ENCODE data around the gene TACR1. TPM values are rescaled to one million over a fixed set of nuclear protein-coding genes. Genes with fewer than 3 reads are reported as not detected.
A peak's percentile ranks its signal among the peaks of the same experiment; 100 is the strongest.

The TACR1 gene
- total RNA-seq, 1 experiment from 2014 or later = not detected

GRCh38 chr2:75006041-75006440 is 193.3 kb downstream of the TACR1 start:
- DNase-seq (ENCODE audit: low read depth, low spot score) (no peak), ATAC-seq (no peak)
- no peak overlapping the region for H3K27ac ChIP-seq (ENCODE audit: low read depth, low read length)
- no peak overlapping the region for H3K4me3 ChIP-seq (replicated peaks in 1 of 2; ENCODE audit: low read depth in 1 of 2, low read length in 2 of 2)
- H4K20me1 ChIP-seq (ENCODE audit: insufficient read depth) = no peaks in the 10 kb centered on the region
- H2AFZ ChIP-seq (ENCODE audit: low read depth, low read length, poor library complexity, severe bottlenecking) = no peak overlapping the region
- BruUV-seq (replicated peaks) = no TSS peak
- CTCF ChIA-PET = no interaction called here
- POLR2A ChIA-PET = no interaction called here
- H3K79me2 ChIP-seq (ENCODE audit: insufficient read depth, low read length) = no peaks in the 10 kb centered on the region
- no peaks in the 10 kb centered on the region for H3K9me3 ChIP-seq (ENCODE audit: control insufficient read depth in 1 of 2, insufficient read depth in 1 of 2, low read depth in 1 of 2, low read length in 2 of 2)
- intact Hi-C loops (cut with micrococcal nuclease) = no loop called here
- H3K9ac ChIP-seq (ENCODE audit: low read length) = no peak overlapping the region
- H3K9me2 ChIP-seq (ENCODE audit: insufficient read depth) = no peaks in the 10 kb centered on the region
- no peak for TF ChIP-seq YY1 (IDR thresholded peaks at IDR 0.05; ENCODE audit: extremely low read depth, insufficient replicate concordance, low read depth, low read length)
- no peaks in the 10 kb centered on the region for H3K4me1 ChIP-seq (ENCODE audit: control insufficient read depth in 1 of 2, insufficient read depth in 2 of 2, low read length in 2 of 2)
- H3K4me2 ChIP-seq (ENCODE audit: low read length) = no peak overlapping the region
- no peaks in the 10 kb centered on the region for H3K27me3 ChIP-seq (ENCODE audit: insufficient read depth, low read length)
- RAD21 ChIA-PET (ENCODE audit: low non-redundant PET in 1 of 2, low total read pairs in 2 of 2, uncharacterized antibody in 2 of 2, unreplicated experiment in 2 of 2) = no interaction called here
- H3K36me3 ChIP-seq (ENCODE audit: control insufficient read depth in 1 of 2, insufficient read depth in 2 of 2, low read length in 2 of 2) = no peaks in the 10 kb centered on the region

- Histone ChIP-seq H4K20me1 (ENCODE audit: insufficient read depth) (no peaks in the 10 kb centered on the region), H3K4me3 (replicated peaks in 1 of 2; ENCODE audit: low read depth in 1 of 2, low read length in 2 of 2) (no peak overlapping the region), H3K4me1 (ENCODE audit: control insufficient read depth in 1 of 2, insufficient read depth in 2 of 2, low read length in 2 of 2) (no peaks in the 10 kb centered on the region), H3K79me2 (ENCODE audit: insufficient read depth, low read length) (no peaks in the 10 kb centered on the region), H3K4me2 (ENCODE audit: low read length) (no peak overlapping the region), H3K36me3 (ENCODE audit: control insufficient read depth in 1 of 2, insufficient read depth in 2 of 2, low read length in 2 of 2) (no peaks in the 10 kb centered on the region), H3K27ac (ENCODE audit: low read depth, low read length) (no peak overlapping the region), H3K9me3 (ENCODE audit: control insufficient read depth in 1 of 2, insufficient read depth in 1 of 2, low read depth in 1 of 2, low read length in 2 of 2) (no peaks in the 10 kb centered on the region; a peak in 1 of 4 replicates), H3K9me2 (ENCODE audit: insufficient read depth) (no peaks in the 10 kb centered on the region), H2AFZ (ENCODE audit: low read depth, low read length, poor library complexity, severe bottlenecking) (no peak overlapping the region), H3K9ac (ENCODE audit: low read length) (no peak overlapping the region), H3K27me3 (ENCODE audit: insufficient read depth, low read length) (no peaks in the 10 kb centered on the region)
- RAD21 ChIA-PET (ENCODE audit: low non-redundant PET in 1 of 2, low total read pairs in 2 of 2, uncharacterized antibody in 2 of 2, unreplicated experiment in 2 of 2) = no interaction called here
- BruUV-seq (replicated peaks) = no TSS peak
- intact Hi-C loops (cut with micrococcal nuclease) = no loop called here
- DNase-seq (ENCODE audit: low read depth, low spot score) (no peak), ATAC-seq (peak; percentile 62; the same call in 1 of the 2 replicates)
- POLR2A ChIA-PET = no interaction called here
- CTCF ChIA-PET = no interaction called here
- TF ChIP-seq ZFX (IDR thresholded peaks at IDR 0.05) (no peak), ZNF274 (IDR thresholded peaks at IDR 0.05; ENCODE audit: low read depth, low read length) (no peak), YY1 (IDR thresholded peaks at IDR 0.05; ENCODE audit: extremely low read depth, insufficient replicate concordance, low read depth, low read length) (no peak), JUND (IDR thresholded peaks at IDR 0.05) (no peak), SRF (IDR thresholded peaks at IDR 0.05; ENCODE audit: low read depth) (no peak), POLR2AphosphoS5 (IDR thresholded peaks at IDR 0.05; ENCODE audit: low read depth, low read length) (no peak), CTCF (IDR thresholded peaks at IDR 0.05 in 2 of 3, conservative IDR thresholded peaks at IDR 0.05 in 1 of 3; ENCODE audit: borderline replicate concordance in 1 of 3, insufficient read depth in 1 of 3, low read depth in 2 of 3, low read length in 2 of 3) (no peak), ATF3 (IDR thresholded peaks at IDR 0.05) (no peak), FOSL1 (IDR thresholded peaks at IDR 0.05; ENCODE audit: low read depth) (no peak), SP1 (IDR thresholded peaks at IDR 0.05; ENCODE audit: low read depth) (no peak), EGR1 (IDR thresholded peaks at IDR 0.05; ENCODE audit: low read depth) (no peak), REST (IDR thresholded peaks at IDR 0.05; ENCODE audit: low read depth) (no peak), MAX (IDR thresholded peaks at IDR 0.05) (no peak)
Measured at GRCh38 chr2:75003773-75004172, 195.5 kb downstream of the TACR1 start.

Data from HCT116 (cell line).